NOMO-1 (cell line): ENCODE results near the gene INSYN2B.

Experiments used
- DNase-seq, 2 experiments: peaks; one replicate each; lab custom pipeline; 2025; ENCODE audit not compliant: unreplicated experiment in 2 of 2; lab: John Stamatoyannopoulos, UW

The INSYN2B gene

GRCh38 chr5:169980418-169981053 lies at the start of gene INSYN2B:
Gene INSYN2B, minus strand, starts transcription at chr5:169980495. Its CDS starts 96,597 bp downstream, at chr5:169883898.
- DNase-seq, result peak in 1 of 2 experiments; percentile 6

GRCh38 chr5:170028124-170028523 lies 47.8 kb upstream of the INSYN2B start:
- DNase-seq, result no peak

GRCh38 chr5:170025853-170026252 lies 45.6 kb upstream of the INSYN2B start:
- no peak for DNase-seq

- no peak for DNase-seq
Measured at GRCh38 chr5:170021506-170021905, 41.2 kb upstream of the INSYN2B start.

GRCh38 chr5:170020423-170020822 lies 40.1 kb upstream of the INSYN2B start:
- no peak for DNase-seq

GRCh38 chr5:170012622-170013021 lies 32.3 kb upstream of the INSYN2B start:
- DNase-seq, result no peak

GRCh38 chr5:170011751-170012150 lies 31.5 kb upstream of the INSYN2B start:
- DNase-seq, result no peak

- DNase-seq, result no peak
Measured at GRCh38 chr5:170010595-170010994, 30.3 kb upstream of the INSYN2B start.

GRCh38 chr5:170008376-170008775 lies 28.1 kb upstream of the INSYN2B start:
- no peak for DNase-seq

GRCh38 chr5:170006021-170006420 lies 25.7 kb upstream of the INSYN2B start:
- DNase-seq, result no peak

- DNase-seq, result no peak
Measured at GRCh38 chr5:170000155-170000554, 19.9 kb upstream of the INSYN2B start.

GRCh38 chr5:169999621-170000020 lies 19.3 kb upstream of the INSYN2B start:
- DNase-seq, result no peak

- no peak for DNase-seq
Measured at GRCh38 chr5:169997798-169998197, 17.5 kb upstream of the INSYN2B start.

GRCh38 chr5:169993485-169993790 lies 13.1 kb upstream of the INSYN2B start:
- DNase-seq, result no peak

GRCh38 chr5:169992789-169993484 lies 12.6 kb upstream of the INSYN2B start:
- DNase-seq, result no peak

- DNase-seq, result no peak
Measured at GRCh38 chr5:169991115-169991869, 11.0 kb upstream of the INSYN2B start.

GRCh38 chr5:169989365-169989764 lies 9.1 kb upstream of the INSYN2B start:
- no peak for DNase-seq

- no peak for DNase-seq
Measured at GRCh38 chr5:169988947-169989346, 8.7 kb upstream of the INSYN2B start.

GRCh38 chr5:169988206-169988605 lies 7.9 kb upstream of the INSYN2B start:
- no peak for DNase-seq

- DNase-seq, result no peak
Measured at GRCh38 chr5:169979871-169980270, 424 bp downstream of the INSYN2B start.

- DNase-seq, result no peak
Measured at GRCh38 chr5:169978714-169979113, 1.6 kb downstream of the INSYN2B start.
